Raji (cell line): ENCODE results near the gene CFAP68.

Experiments
- POLR2A ChIP-seq: IDR thresholded peaks from 2 replicates; pipeline ENCODE4 v1.6.1; 2011; ENCODE audit warnings: low read depth, low read length, control low read depth; ENCODE audit not compliant: insufficient read depth

CFAP68 gene

DNA sequence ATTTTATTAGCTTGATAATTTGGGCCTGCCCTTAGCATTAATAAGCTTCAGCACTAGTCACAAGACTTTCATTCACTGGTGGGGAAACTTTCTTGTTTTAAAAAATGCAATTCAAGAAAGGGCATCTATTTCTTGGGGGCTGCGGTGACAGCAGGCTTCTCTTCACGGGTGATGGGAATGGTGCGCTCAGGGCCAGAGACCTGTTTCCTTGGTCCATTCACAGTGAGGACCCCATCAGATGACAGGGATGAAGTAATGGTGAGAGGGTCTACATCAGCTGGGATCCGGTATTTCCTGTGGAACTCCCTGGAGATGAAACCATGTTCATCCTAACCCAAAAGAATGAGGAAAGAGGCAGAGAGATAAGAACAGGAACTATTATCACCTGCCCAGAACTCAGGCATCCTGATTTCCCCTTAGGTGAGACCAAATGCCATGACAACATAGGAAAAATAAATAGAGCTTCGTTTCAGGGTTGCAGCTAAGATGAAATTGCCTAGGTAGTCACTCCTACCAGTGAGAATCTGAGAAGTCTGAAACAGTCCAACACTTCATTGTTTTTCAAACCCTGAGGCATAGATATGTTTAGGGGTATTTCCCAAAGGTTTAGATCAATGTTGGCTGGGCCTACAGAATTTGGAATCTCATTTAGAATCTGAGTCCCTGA, 29.4 kb downstream of the CFAP68 start:
- TF ChIP-seq POLR2A: no peak

- TF ChIP-seq POLR2A: no peak
These were observed 30.0 kb downstream of the CFAP68 start for GRCh38 chr11:111909378-111909777.

DNA sequence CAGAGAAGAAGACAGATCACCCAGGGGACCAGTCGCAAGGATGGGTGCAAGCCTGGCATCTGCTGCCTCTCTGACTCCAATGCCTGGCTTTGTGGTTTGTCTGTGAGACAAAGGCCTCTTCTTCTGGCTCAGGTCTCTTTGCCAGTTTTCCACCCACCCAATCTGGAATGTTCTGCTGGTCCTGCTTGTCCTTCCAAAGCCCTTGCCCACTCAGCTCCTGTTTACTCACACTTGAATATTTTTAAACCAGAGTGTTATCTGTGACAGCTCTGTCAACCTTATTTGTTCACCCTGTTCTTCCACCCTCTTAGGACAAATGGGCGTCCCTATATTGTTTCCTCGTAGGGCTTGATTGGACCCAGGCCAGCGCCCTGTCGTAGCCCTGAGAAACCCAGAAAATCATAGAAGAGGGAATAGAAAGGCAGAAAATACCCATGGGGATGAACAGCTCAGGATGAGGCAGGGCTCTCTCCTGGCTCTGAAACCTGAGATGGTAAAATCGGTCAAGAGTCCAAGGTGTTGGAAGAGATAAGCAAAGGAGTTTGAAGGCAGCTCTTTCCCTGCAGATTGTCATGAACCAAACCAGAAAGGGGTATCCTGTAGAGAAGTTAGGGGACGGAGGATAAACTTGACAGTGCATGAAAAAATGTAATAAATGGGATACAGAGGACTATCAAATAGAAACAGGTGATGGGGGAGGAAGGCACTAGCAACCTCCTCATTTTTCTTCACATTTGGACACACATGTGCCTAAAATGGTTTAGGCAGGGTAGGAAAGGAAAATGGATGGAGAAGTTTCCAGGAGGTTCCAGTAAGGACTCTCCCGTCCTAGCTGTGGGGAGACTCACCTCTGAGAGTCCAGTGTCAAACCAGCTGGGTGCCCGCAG, 31.6 kb downstream of the CFAP68 start:
- no peak for TF ChIP-seq POLR2A

DNA sequence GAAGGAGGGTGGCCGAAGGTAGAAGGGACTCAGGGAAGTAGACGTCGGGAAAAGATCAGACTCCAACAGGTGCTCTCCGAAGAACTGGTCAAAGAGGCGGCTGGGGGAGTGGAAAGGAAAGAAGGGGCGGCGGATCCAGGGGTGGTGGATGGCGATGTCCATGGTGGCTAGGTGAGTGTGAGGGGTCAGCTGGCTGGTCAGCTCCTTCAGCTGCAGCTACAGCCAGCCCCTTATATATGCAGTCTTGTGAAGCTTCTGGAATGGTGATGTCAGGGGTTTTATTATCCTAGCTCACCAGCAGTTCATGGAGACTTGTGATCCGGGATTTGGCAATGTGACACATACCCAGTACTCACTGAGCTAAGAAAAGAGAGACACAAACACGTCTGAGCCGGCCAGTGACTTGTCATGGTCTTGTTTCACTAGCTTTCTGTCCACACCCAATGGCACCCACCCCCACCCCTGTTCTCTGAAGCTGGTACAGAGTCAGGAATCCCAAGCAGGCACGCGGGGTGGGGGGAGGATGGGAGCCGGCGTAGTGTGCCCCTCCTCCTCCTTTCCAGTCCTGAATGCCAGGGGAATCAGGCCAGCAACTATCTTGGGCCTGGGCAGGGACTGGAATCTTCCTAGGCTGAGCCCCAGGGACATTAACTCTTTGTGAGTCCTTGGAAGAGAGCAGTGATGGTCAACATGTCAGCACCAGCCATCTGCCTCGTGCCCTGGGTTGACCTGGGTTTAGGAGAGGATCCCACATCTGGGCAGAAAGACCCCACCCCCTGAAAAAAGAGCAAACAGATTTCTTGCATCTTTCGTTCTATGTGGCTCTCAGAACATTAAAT, 32.4 kb downstream of the CFAP68 start, which contains the start of gene CRYAB:
Gene CRYAB (minus strand): TSS at position 208 of the 839 bp plus-strand sequence. CDS start 46 bp downstream, at position 162.
- no peak for TF ChIP-seq POLR2A

- TF ChIP-seq POLR2A: no peak
These were observed 33.2 kb downstream of the CFAP68 start, which contains the start of gene HSPB2 for GRCh38 chr11:111912535-111912934. HSPB2 (plus strand) TSS chr11:111912734; CDS start chr11:111912830, 96 bp downstream.

DNA sequence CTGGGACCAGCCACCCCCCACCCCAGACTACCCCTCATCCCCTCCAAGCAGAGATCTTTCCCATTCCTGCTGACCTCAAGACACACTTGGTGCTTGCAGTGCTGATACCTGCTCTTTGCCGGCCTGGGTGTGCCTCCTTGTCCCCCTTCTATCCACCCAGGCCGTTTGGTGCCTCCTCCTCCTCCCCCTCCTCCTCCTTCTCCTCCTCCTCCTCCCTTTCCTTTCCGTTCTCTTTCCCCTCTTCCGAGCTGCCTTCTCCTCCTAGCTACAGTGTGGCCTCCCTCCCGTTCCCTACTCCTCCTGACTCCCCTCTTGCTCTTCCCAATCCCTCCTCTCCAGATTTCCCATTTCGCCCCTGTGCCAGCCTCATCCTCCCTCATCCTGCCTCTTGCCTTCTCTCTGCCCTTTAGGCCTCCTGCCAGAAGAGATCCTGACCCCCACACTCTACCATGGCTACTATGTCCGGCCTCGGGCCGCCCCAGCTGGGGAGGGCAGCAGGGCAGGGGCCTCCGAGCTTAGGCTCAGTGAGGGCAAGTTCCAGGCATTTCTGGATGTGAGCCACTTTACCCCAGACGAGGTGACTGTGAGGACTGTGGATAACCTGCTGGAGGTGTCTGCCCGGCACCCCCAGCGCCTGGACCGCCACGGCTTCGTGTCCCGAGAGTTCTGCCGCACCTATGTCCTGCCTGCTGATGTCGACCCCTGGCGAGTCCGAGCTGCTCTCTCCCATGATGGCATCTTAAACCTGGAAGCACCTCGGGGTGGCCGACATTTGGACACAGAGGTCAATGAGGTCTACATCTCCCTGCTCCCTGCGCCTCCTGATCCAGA, 33.9 kb downstream of the CFAP68 start:
- no peak for TF ChIP-seq POLR2A

DNA sequence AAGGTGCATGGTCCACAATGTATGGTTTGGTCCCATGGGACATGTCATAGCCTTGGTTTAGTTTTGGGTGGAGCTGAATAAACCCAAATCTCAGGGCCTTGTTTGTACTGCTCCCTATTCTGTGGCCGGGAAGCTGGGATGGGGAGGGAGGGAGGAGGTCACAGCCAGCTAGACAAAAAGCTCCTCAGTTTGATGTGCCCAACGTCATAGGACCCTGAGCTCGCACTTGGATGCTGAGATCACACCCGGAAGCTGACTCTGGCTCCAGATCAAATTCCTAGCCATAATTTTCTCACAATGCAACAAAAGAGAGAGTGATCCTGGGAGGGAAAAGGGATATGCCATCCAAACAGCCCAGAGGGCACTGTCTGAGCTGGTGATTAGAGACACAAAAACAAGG, 34.7 kb downstream of the CFAP68 start:
- TF ChIP-seq POLR2A: no peak

GRCh38 chr11:111916768-111917167, 37.4 kb downstream of the CFAP68 start:
- no peak for TF ChIP-seq POLR2A

- TF ChIP-seq POLR2A: no peak
These were observed 38.0 kb downstream of the CFAP68 start for GRCh38 chr11:111917312-111917711.

GRCh38 chr11:111917788-111918187, 38.4 kb downstream of the CFAP68 start:
- no peak for TF ChIP-seq POLR2A

- TF ChIP-seq POLR2A: no peak
These were observed 39.3 kb downstream of the CFAP68 start, which contains the start of gene C11orf52 for GRCh38 chr11:111918390-111919256. C11orf52 (plus strand) TSS chr11:111918913; CDS start chr11:111918973, 60 bp downstream.

- TF ChIP-seq POLR2A: no peak
These were observed 41.6 kb downstream of the CFAP68 start for GRCh38 chr11:111920908-111921307.

- no peak for TF ChIP-seq POLR2A
These were observed 42.3 kb downstream of the CFAP68 start for GRCh38 chr11:111921541-111922230.
